HCT116 (cell line): ENCODE measurements around the gene MORC1. TPM values are rescaled to one million over a fixed set of nuclear protein-coding genes. Genes with fewer than 3 reads are reported as not detected.

Experiments
- ATAC-seq: fragments of 200-7000 bp; cut with Tn5 transposase; 2 replicates; pipeline ENCODE4 v1.9.1; 2020; ENCODE audit warnings: mild to moderate bottlenecking, moderate library complexity
- BruUV-seq: library from RNA; stranded (reverse); fragments of 400-500 nt; replicated peaks from 2 replicates; lab custom pipeline; 2021; lab: Mats Ljungman, UMichigan
- CTCF ChIA-PET: fragments of 300-600 bp; sonication (Branson Sonifier 250); formaldehyde crosslinking; loops from one replicate; lab custom pipeline; 2021; ENCODE audit warnings: antibody characterized with exemption; lab: Charles Lee
- POLR2A ChIA-PET: fragments of 300-600, 350-600 bp; sonication (Branson Sonifier 250); formaldehyde crosslinking; loops from one replicate; lab custom pipeline; 2021; ENCODE audit warnings: antibody characterized with exemption; lab: Charles Lee
- RAD21 ChIA-PET, 2 experiments: fragments of 300-600 bp; sonication (Branson Sonifier 250); formaldehyde crosslinking; loops; one replicate each; lab custom pipeline; 2023; ENCODE audit warnings: low total read pairs in 2 of 2; ENCODE audit not compliant: uncharacterized antibody in 2 of 2, unreplicated experiment in 2 of 2, low non-redundant PET in 1 of 2; lab: Charles Lee
- DNase-seq: peaks from one replicate; pipeline ENCODE4 v3.0.0-alpha.2; 2010; ENCODE audit warnings: low read depth, low spot score
- H2AFZ ChIP-seq: fragments of 200-600 bp; shearing (Covaris generic), sonication (generic); 2 replicates; pipeline ENCODE4 v1.6.1; 2017; ENCODE audit warnings: low read depth, mixed run types, mixed read lengths, antibody characterized with exemption, low read length; ENCODE audit not compliant: poor library complexity, severe bottlenecking
- H3K27ac ChIP-seq: 2 replicates; pipeline ENCODE4 v1.5.1; 2012; ENCODE audit warnings: low read depth, low read length
- H3K27me3 ChIP-seq: fragments of 200-600 bp; sonication (generic); 2 replicates; pipeline ENCODE4 v1.6.1; 2016; ENCODE audit warnings: mixed run types, low read length, mixed read lengths; ENCODE audit not compliant: insufficient read depth
- H3K36me3 ChIP-seq, 2 experiments: fragments of 200-500 bp in 1 of 2; fragments of 200-600 bp in 1 of 2; sonication (Bioruptor generic) in 1 of 2; sonication (generic) in 1 of 2; 2 replicates each; pipeline versions ENCODE4 v1.5.1 to v1.6.1; 2014 to 2016; ENCODE audit warnings: low read length in 2 of 2, inconsistent platforms in 1 of 2, mixed read lengths in 1 of 2, mixed run types in 1 of 2; ENCODE audit not compliant: insufficient read depth in 2 of 2, control insufficient read depth in 1 of 2
- H3K4me1 ChIP-seq, 2 experiments: fragments of 200-600 bp in 1 of 2; sonication (generic) in 1 of 2; 2 replicates each; pipeline versions ENCODE4 v1.5.1 to v1.6.1; 2012 to 2017; ENCODE audit warnings: low read length in 2 of 2, inconsistent platforms in 1 of 2, mild to moderate bottlenecking in 1 of 2, mixed read lengths in 1 of 2, mixed run types in 1 of 2, moderate library complexity in 1 of 2; ENCODE audit not compliant: insufficient read depth in 2 of 2, control insufficient read depth in 1 of 2
- H3K4me2 ChIP-seq: fragments of 200-600 bp; sonication (generic); 2 replicates; pipeline ENCODE4 v1.6.1; 2017; ENCODE audit warnings: mixed run types, low read length, mixed read lengths
- H3K4me3 ChIP-seq, 2 experiments: fragments of 200-600 bp in 1 of 2; sonication (generic) in 1 of 2; replicated peaks in 1 of 2; 2 replicates each; pipeline ENCODE4 v1.5.1; 2011 to 2016; ENCODE audit warnings: low read length in 2 of 2, control low read depth in 1 of 2, low read depth in 1 of 2, mild to moderate bottlenecking in 1 of 2, mixed read lengths in 1 of 2, mixed run types in 1 of 2
- H3K79me2 ChIP-seq: fragments of 200-600 bp; sonication (generic); 2 replicates; pipeline ENCODE4 v1.6.1; 2017; ENCODE audit warnings: mild to moderate bottlenecking, mixed run types, low read length, moderate library complexity, mixed read lengths; ENCODE audit not compliant: insufficient read depth
- H3K9ac ChIP-seq: fragments of 200-600 bp; sonication (generic); 2 replicates; pipeline ENCODE4 v1.6.1; 2016; ENCODE audit warnings: low read length, mixed read lengths
- H3K9me2 ChIP-seq: fragments of 200-600 bp; sonication (generic), shearing (Covaris generic); 2 replicates; pipeline ENCODE4 v1.6.1; 2017; ENCODE audit warnings: mixed run types, mild to moderate bottlenecking, moderate library complexity; ENCODE audit not compliant: insufficient read depth
- H3K9me3 ChIP-seq, 2 experiments: fragments of 200-500 bp in 1 of 2; fragments of 200-600 bp in 1 of 2; sonication (Bioruptor generic) in 1 of 2; sonication (generic) in 1 of 2; 2 replicates each; pipeline ENCODE4 v1.6.1; 2014 to 2017; ENCODE audit warnings: low read length in 2 of 2, mixed read lengths in 2 of 2, inconsistent platforms in 1 of 2, low read depth in 1 of 2, mild to moderate bottlenecking in 1 of 2, mixed run types in 1 of 2, moderate library complexity in 1 of 2; ENCODE audit not compliant: control insufficient read depth in 1 of 2, insufficient read depth in 1 of 2
- H4K20me1 ChIP-seq: fragments of 200-600 bp; sonication (generic), shearing (Covaris generic); 2 replicates; pipeline ENCODE4 v1.6.1; 2017; ENCODE audit warnings: mixed run types, mild to moderate bottlenecking, moderate library complexity; ENCODE audit not compliant: insufficient read depth
- ATF3 ChIP-seq: IDR thresholded peaks from 2 replicates; pipeline ENCODE4 v1.6.1; 2012
- CEBPB ChIP-seq: IDR thresholded peaks from 2 replicates; pipeline ENCODE4 v1.6.1; 2012; ENCODE audit warnings: low read depth
- FOSL1 ChIP-seq: IDR thresholded peaks from 2 replicates; pipeline ENCODE4 v1.6.1; 2012; ENCODE audit warnings: low read depth
- JUND ChIP-seq: IDR thresholded peaks from 2 replicates; pipeline ENCODE4 v1.6.1; 2012
- POLR2AphosphoS5 ChIP-seq: IDR thresholded peaks from 2 replicates; pipeline ENCODE4 v1.6.1; 2011; ENCODE audit warnings: mild to moderate bottlenecking, low read depth, low read length, moderate library complexity
- RAD21 ChIP-seq: IDR thresholded peaks from 2 replicates; pipeline ENCODE4 v1.6.1; 2012; ENCODE audit warnings: low read depth, mild to moderate bottlenecking
- REST ChIP-seq: IDR thresholded peaks from 2 replicates; pipeline ENCODE4 v1.6.1; 2012; ENCODE audit warnings: low read depth
- SIN3A ChIP-seq: IDR thresholded peaks from 2 replicates; pipeline ENCODE4 v1.6.1; 2012; ENCODE audit warnings: low read depth
- TCF7L2 ChIP-seq: IDR thresholded peaks from 2 replicates; pipeline ENCODE4 v1.7.0; 2011; ENCODE audit warnings: borderline replicate concordance, inconsistent platforms; ENCODE audit not compliant: insufficient read depth, insufficient read length; ENCODE audit errors: extremely low read depth
- ZNF274 ChIP-seq: fragments of 200-500 bp; sonication (Bioruptor generic); IDR thresholded peaks from 2 replicates; pipeline ENCODE4 v1.6.1; 2014; ENCODE audit warnings: mild to moderate bottlenecking, low read depth, low read length, inconsistent platforms
- intact Hi-C: fragments of 100-400 bp; cut with micrococcal nuclease; formaldehyde crosslinking; loops from 2 replicates; pipeline ENCODE4 v1.10.0; 2022
- total RNA-seq: library from RNA; stranded (reverse); gene quantifications from one replicate; pipeline ENCODE4 v1.2.1, GENCODE V29; 2021; ENCODE audit not compliant: unreplicated experiment
- TF ChIP-seq, protein P1 (sequence below): IDR thresholded peaks from 2 replicates; pipeline ENCODE4 v1.6.1; 2012
- TF ChIP-seq, protein P2 (sequence below): IDR thresholded peaks from 2 replicates; pipeline ENCODE4 v1.6.1; 2011; ENCODE audit warnings: mild to moderate bottlenecking, low read length, moderate library complexity; ENCODE audit not compliant: insufficient replicate concordance; ENCODE audit errors: extremely low read depth

Gene MORC1
- total RNA-seq, 1 experiment from 2014 or later: not detected

GRCh38 chr3:109035082-109035481, 82.9 kb downstream of the MORC1 start:
- ATAC-seq (no peak), DNase-seq (no peak)
- ChIA-PET POLR2A (no interaction called here), RAD21 (no interaction called here), CTCF (interaction anchor here (1.9 kb wide), 1 partner anchor 11 kb away, joined by 7 read pairs; no protein-coding TSS in a partner anchor)
- Histone ChIP-seq H3K4me1 (no peaks in the 10 kb centered on the region), H3K4me3 (no peak overlapping the region), H3K27ac (no peak overlapping the region), H3K9me2 (no peaks in the 10 kb centered on the region), H3K27me3 (peaks cover 5% of the 10 kb centered on the region; the same call in 1 of the 2 replicates), H3K4me2 (no peak overlapping the region), H3K36me3 (no peaks in the 10 kb centered on the region), H2AFZ (no peak overlapping the region), H3K9me3 (no peaks in the 10 kb centered on the region), H4K20me1 (no peaks in the 10 kb centered on the region), H3K9ac (no peak overlapping the region), H3K79me2 (no peaks in the 10 kb centered on the region)
- no peak for TF ChIP-seq POLR2AphosphoS5
- TF ChIP-seq FOSL1: no peak
- intact Hi-C loops: no loop called here
- no TSS peak for BruUV-seq

GRCh38 chr3:109033000-109033660, 84.8 kb downstream of the MORC1 start:
- H3K27me3 ChIP-seq: peaks cover 5% of the 10 kb centered on the region; the same call in 1 of the 2 replicates
- H3K36me3 ChIP-seq: no peaks in the 10 kb centered on the region
- intact Hi-C loops: no loop called here
- BruUV-seq: no TSS peak
- CTCF ChIA-PET: interaction anchor here (1.5 to 1.9 kb wide), 2 partner anchors 9 to 10 kb away, joined by 5 to 7 read pairs; no protein-coding TSS in a partner anchor
- no peaks in the 10 kb centered on the region for H3K79me2 ChIP-seq
- RAD21 ChIA-PET: no interaction called here
- no peaks in the 10 kb centered on the region for H3K9me3 ChIP-seq
- H2AFZ ChIP-seq: no peak overlapping the region
- no peak overlapping the region for H3K4me2 ChIP-seq
- H4K20me1 ChIP-seq: no peaks in the 10 kb centered on the region
- no peak overlapping the region for H3K27ac ChIP-seq
- H3K4me3 ChIP-seq: no peak overlapping the region
- no peak overlapping the region for H3K9ac ChIP-seq
- no peak for ATAC-seq
- no peaks in the 10 kb centered on the region for H3K9me2 ChIP-seq
- POLR2A ChIA-PET: no interaction called here
- DNase-seq: no peak
- H3K4me1 ChIP-seq: no peaks in the 10 kb centered on the region
- no peak for TF ChIP-seq SIN3A
- TF ChIP-seq ATF3: no peak
- TF ChIP-seq FOSL1: no peak
- TF ChIP-seq RAD21: no peak
- TF ChIP-seq REST: no peak
- no peak for TF ChIP-seq CEBPB
- no peak for TF ChIP-seq ZNF274
- no peak for TF ChIP-seq TCF7L2
- TF ChIP-seq, protein P1, sequence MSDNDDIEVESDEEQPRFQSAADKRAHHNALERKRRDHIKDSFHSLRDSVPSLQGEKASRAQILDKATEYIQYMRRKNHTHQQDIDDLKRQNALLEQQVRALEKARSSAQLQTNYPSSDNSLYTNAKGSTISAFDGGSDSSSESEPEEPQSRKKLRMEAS: no peak
- no peak for TF ChIP-seq JUND
- TF ChIP-seq POLR2AphosphoS5: no peak
- TF ChIP-seq, protein P2, sequence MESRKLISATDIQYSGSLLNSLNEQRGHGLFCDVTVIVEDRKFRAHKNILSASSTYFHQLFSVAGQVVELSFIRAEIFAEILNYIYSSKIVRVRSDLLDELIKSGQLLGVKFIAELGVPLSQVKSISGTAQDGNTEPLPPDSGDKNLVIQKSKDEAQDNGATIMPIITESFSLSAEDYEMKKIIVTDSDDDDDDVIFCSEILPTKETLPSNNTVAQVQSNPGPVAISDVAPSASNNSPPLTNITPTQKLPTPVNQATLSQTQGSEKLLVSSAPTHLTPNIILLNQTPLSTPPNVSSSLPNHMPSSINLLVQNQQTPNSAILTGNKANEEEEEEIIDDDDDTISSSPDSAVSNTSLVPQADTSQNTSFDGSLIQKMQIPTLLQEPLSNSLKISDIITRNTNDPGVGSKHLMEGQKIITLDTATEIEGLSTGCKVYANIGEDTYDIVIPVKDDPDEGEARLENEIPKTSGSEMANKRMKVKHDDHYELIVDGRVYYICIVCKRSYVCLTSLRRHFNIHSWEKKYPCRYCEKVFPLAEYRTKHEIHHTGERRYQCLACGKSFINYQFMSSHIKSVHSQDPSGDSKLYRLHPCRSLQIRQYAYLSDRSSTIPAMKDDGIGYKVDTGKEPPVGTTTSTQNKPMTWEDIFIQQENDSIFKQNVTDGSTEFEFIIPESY: no peak
